Endothelial cell of umbilical vein (primary cell): ENCODE measurements around the gene ZNF346.

ENCODE experiments used
- EZH2 ChIP-seq: IDR thresholded peaks from 2 replicates; pipeline ENCODE4 v1.6.1; 2012; ENCODE audit warnings: borderline replicate concordance, low read depth, mild to moderate bottlenecking, moderate library complexity, low read length, inconsistent platforms; ENCODE audit not compliant: severe bottlenecking
- FOS ChIP-seq: IDR thresholded peaks from 2 replicates; pipeline ENCODE4 v1.6.1; 2011; ENCODE audit warnings: mild to moderate bottlenecking, low read length, moderate library complexity, borderline replicate concordance; ENCODE audit not compliant: insufficient read depth
- GATA2 ChIP-seq: IDR thresholded peaks from 2 replicates; pipeline ENCODE4 v1.7.0; 2011; ENCODE audit warnings: low read depth, mild to moderate bottlenecking, moderate library complexity, mixed read lengths, low read length; ENCODE audit not compliant: insufficient read length, insufficient read depth
- JUN ChIP-seq: IDR thresholded peaks from 2 replicates; pipeline ENCODE4 v1.6.1; 2011; ENCODE audit warnings: borderline replicate concordance, low read depth; ENCODE audit not compliant: insufficient read length, insufficient read depth
- POLR2A ChIP-seq: IDR thresholded peaks from 2 replicates; pipeline ENCODE4 v1.6.1; 2012; ENCODE audit warnings: low read depth, mild to moderate bottlenecking, control low read depth, low read length
- POLR2AphosphoS5 ChIP-seq: IDR thresholded peaks from 2 replicates; pipeline ENCODE4 v1.6.1; 2012; ENCODE audit warnings: low read depth, mild to moderate bottlenecking, control low read depth, low read length, moderate library complexity; ENCODE audit not compliant: insufficient read depth
- TF ChIP-seq, protein P1 (sequence below): IDR thresholded peaks from 2 replicates; pipeline ENCODE4 v1.6.1; 2011; ENCODE audit not compliant: insufficient read depth, insufficient read length
- TF ChIP-seq, protein P2 (sequence below), 2 donors: IDR thresholded peaks; 1 replicate in 1 of 2; 2 replicates in 1 of 2; pipeline ENCODE4 v1.5.1; 2011; ENCODE audit warnings: low read length in 2 of 2, mild to moderate bottlenecking in 2 of 2, moderate library complexity in 2 of 2, control low read depth in 1 of 2, inconsistent platforms in 1 of 2, low read depth in 1 of 2; ENCODE audit not compliant: insufficient read depth in 1 of 2; ENCODE audit errors: extremely low read depth in 1 of 2

GRCh38 chr5:177098120-177098469 is 75.6 kb downstream of the ZNF346 start:
- TF ChIP-seq, protein P1, sequence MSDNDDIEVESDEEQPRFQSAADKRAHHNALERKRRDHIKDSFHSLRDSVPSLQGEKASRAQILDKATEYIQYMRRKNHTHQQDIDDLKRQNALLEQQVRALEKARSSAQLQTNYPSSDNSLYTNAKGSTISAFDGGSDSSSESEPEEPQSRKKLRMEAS: no peak
- TF ChIP-seq, protein P2, sequence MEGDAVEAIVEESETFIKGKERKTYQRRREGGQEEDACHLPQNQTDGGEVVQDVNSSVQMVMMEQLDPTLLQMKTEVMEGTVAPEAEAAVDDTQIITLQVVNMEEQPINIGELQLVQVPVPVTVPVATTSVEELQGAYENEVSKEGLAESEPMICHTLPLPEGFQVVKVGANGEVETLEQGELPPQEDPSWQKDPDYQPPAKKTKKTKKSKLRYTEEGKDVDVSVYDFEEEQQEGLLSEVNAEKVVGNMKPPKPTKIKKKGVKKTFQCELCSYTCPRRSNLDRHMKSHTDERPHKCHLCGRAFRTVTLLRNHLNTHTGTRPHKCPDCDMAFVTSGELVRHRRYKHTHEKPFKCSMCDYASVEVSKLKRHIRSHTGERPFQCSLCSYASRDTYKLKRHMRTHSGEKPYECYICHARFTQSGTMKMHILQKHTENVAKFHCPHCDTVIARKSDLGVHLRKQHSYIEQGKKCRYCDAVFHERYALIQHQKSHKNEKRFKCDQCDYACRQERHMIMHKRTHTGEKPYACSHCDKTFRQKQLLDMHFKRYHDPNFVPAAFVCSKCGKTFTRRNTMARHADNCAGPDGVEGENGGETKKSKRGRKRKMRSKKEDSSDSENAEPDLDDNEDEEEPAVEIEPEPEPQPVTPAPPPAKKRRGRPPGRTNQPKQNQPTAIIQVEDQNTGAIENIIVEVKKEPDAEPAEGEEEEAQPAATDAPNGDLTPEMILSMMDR (IDR thresholded peaks at IDR 0.05; ENCODE audit: extremely low read depth in 1 of 2, insufficient read depth in 1 of 2, low read depth in 1 of 2, low read length in 2 of 2): no peak
- TF ChIP-seq POLR2A: no peak
- no peak for TF ChIP-seq POLR2AphosphoS5
- no peak for TF ChIP-seq GATA2
- no peak for TF ChIP-seq JUN
- TF ChIP-seq EZH2: no peak
- TF ChIP-seq FOS: no peak
